Activated B cell treated with CpG ODN at 0.5 μM for 24 hours (primary cell): ENCODE measurements around the gene FGFR2. TPM values are rescaled to one million over a fixed set of nuclear protein-coding genes. Genes with fewer than 3 reads are reported as not detected.

Source experiments
- ATAC-seq: fragments of 200-7000 bp; cut with Tn5 transposase; one replicate; pipeline ENCODE4 v1.10.0; 2021; ENCODE audit warnings: low read depth, mild to moderate bottlenecking, moderate library complexity
- CTCF ChIA-PET: fragments of 350-600 bp; sonication (Branson Sonifier 250); formaldehyde crosslinking; loops from one replicate; lab custom pipeline; 2021; ENCODE audit warnings: antibody characterized with exemption; lab: Charles Lee
- POLR2A ChIA-PET: fragments of 350-600 bp; sonication (Branson Sonifier 250); formaldehyde crosslinking; loops from one replicate; lab custom pipeline; 2021; ENCODE audit warnings: antibody characterized with exemption; lab: Charles Lee
- DNase-seq: peaks from one replicate; pipeline ENCODE4 v3.0.0; 2022
- H3K27ac Mint-ChIP-seq: one replicate; pipeline ENCODE4 v1.8.0; 2020; ENCODE audit warnings: mixed read lengths
- H3K27me3 Mint-ChIP-seq: one replicate; pipeline ENCODE4 v1.8.0; 2021; ENCODE audit warnings: mixed read lengths
- H3K36me3 Mint-ChIP-seq: one replicate; pipeline ENCODE4 v1.8.0; 2021; ENCODE audit warnings: low read depth, mixed read lengths
- H3K4me1 Mint-ChIP-seq: one replicate; pipeline ENCODE4 v1.8.0; 2021; ENCODE audit warnings: mixed read lengths
- H3K4me3 Mint-ChIP-seq: one replicate; pipeline ENCODE4 v1.8.0; 2020; ENCODE audit warnings: mild to moderate bottlenecking, mixed read lengths
- H3K9me3 Mint-ChIP-seq: one replicate; pipeline ENCODE4 v1.8.0; 2020; ENCODE audit warnings: mixed read lengths
- intact Hi-C: fragments of 100-400 bp; cut with micrococcal nuclease; formaldehyde crosslinking; loops from one replicate; pipeline ENCODE4 v1.15.1; 2024
- total RNA-seq: library from RNA; stranded (reverse); gene quantifications from 2 replicates; pipeline ENCODE4 v1.2.3, GENCODE V29; 2022
- TF ChIP-seq, protein P1 (sequence below): fragments of 200-600 bp; IDR thresholded peaks from one replicate; pipeline ENCODE4 v1.8.0; 2022; ENCODE audit warnings: antibody characterized with exemption, mild to moderate bottlenecking

FGFR2 gene
- total RNA-seq, 1 donor from 2014 or later = not detected

GRCh38 chr10:121639416-121639815, 41.2 kb upstream of the FGFR2 start:
- TF ChIP-seq, protein P1, sequence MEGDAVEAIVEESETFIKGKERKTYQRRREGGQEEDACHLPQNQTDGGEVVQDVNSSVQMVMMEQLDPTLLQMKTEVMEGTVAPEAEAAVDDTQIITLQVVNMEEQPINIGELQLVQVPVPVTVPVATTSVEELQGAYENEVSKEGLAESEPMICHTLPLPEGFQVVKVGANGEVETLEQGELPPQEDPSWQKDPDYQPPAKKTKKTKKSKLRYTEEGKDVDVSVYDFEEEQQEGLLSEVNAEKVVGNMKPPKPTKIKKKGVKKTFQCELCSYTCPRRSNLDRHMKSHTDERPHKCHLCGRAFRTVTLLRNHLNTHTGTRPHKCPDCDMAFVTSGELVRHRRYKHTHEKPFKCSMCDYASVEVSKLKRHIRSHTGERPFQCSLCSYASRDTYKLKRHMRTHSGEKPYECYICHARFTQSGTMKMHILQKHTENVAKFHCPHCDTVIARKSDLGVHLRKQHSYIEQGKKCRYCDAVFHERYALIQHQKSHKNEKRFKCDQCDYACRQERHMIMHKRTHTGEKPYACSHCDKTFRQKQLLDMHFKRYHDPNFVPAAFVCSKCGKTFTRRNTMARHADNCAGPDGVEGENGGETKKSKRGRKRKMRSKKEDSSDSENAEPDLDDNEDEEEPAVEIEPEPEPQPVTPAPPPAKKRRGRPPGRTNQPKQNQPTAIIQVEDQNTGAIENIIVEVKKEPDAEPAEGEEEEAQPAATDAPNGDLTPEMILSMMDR = no peak
- ChIA-PET CTCF (no interaction called here), POLR2A (no interaction called here)
- Mint-ChIP-seq H3K27ac (no peak overlapping the region), H3K27me3 (no peaks in the 10 kb centered on the region), H3K4me1 (no peaks in the 10 kb centered on the region), H3K36me3 (no peaks in the 10 kb centered on the region), H3K4me3 (no peak overlapping the region), H3K9me3 (peaks cover 8% of the 10 kb centered on the region)
- no peak for DNase-seq
- intact Hi-C loops = no loop called here
- no peak for ATAC-seq

DNA sequence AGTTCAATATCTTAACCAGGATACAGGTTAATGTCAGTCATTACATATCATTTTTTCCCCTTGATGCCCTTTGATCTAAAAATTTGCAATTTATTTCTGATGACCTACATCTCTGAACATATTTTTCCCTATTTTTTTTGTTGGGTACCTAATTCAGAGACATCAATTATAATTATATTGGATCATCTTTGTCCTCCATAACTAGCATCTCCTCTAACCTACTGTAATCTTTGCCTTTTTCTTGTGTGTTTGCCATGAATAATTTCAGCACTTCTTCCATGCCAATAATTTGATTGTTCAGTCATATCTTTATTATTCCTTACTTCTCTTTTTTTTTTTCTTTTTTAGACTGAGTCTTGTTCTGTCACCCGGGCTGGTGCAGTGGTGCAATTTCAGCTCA, 39.2 kb upstream of the FGFR2 start:
- H3K27ac Mint-ChIP-seq = no peak overlapping the region
- no peaks in the 10 kb centered on the region for H3K36me3 Mint-ChIP-seq
- no peaks in the 10 kb centered on the region for H3K4me1 Mint-ChIP-seq
- intact Hi-C loops = no loop called here
- no peaks in the 10 kb centered on the region for H3K27me3 Mint-ChIP-seq
- DNase-seq = no peak
- CTCF ChIA-PET = no interaction called here
- H3K9me3 Mint-ChIP-seq = peaks cover 8% of the 10 kb centered on the region
- no peak for ATAC-seq
- H3K4me3 Mint-ChIP-seq = no peak overlapping the region
- POLR2A ChIA-PET = no interaction called here
- TF ChIP-seq, protein P1 = no peak

DNA sequence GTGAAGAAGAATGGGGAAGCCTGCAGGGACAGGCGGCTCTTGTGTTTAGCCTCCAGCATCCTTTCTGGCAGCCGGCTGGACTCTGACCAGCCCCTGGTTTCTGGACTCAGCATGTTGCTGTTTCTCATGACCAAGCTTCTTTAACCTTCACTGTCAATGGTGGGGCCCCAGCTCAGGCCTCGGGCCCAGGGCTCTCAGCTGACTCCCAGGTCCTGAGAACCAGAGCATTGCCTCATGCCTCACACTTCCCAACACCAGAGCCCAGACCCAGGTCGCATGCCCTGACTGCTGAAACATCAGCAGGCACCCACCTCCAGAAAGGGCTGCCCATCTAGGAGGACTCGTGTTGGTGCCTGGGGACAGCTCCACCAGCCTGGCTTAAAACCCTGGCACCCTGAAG, 34.8 kb upstream of the FGFR2 start:
- ChIA-PET POLR2A (no interaction called here), CTCF (no interaction called here)
- Mint-ChIP-seq H3K4me1 (no peaks in the 10 kb centered on the region), H3K27me3 (no peaks in the 10 kb centered on the region), H3K4me3 (no peak overlapping the region), H3K36me3 (no peaks in the 10 kb centered on the region), H3K27ac (no peak overlapping the region), H3K9me3 (no peaks in the 10 kb centered on the region)
- ATAC-seq (no peak), DNase-seq (no peak)
- intact Hi-C loops = no loop called here
- TF ChIP-seq, protein P1 = no peak

- ChIA-PET POLR2A (no interaction called here), CTCF (no interaction called here)
- no peak for DNase-seq
Observed at GRCh38 chr10:121631365-121632029, 33.3 kb upstream of the FGFR2 start.

GRCh38 chr10:121628859-121629258, 30.6 kb upstream of the FGFR2 start:
- ATAC-seq = no peak
- ChIA-PET CTCF (no interaction called here), POLR2A (no interaction called here)
- Mint-ChIP-seq H3K36me3 (no peaks in the 10 kb centered on the region), H3K27me3 (no peaks in the 10 kb centered on the region), H3K4me1 (no peaks in the 10 kb centered on the region), H3K27ac (no peak overlapping the region), H3K9me3 (no peaks in the 10 kb centered on the region), H3K4me3 (no peak overlapping the region)
- TF ChIP-seq, protein P1 = no peak
- intact Hi-C loops = no loop called here
- no peak for DNase-seq

More at GRCh38 chr10:121631365-121632029, 33.3 kb upstream of the FGFR2 start:
- ATAC-seq = no peak
- Mint-ChIP-seq H3K9me3 (no peaks in the 10 kb centered on the region), H3K36me3 (no peaks in the 10 kb centered on the region), H3K27ac (no peak overlapping the region), H3K4me3 (no peak overlapping the region), H3K4me1 (no peaks in the 10 kb centered on the region), H3K27me3 (no peaks in the 10 kb centered on the region)
- TF ChIP-seq, protein P1 = no peak
- intact Hi-C loops = no loop called here
